Liver (tissue), 9 donors: ENCODE measurements around the gene MAGOHB. TPM values are rescaled to one million over a fixed set of nuclear protein-coding genes. Genes with fewer than 3 reads are reported as not detected.
A peak's percentile ranks its signal among the peaks of the same experiment; 100 is the strongest.

Experiments used
- DNase-seq: peaks from one replicate; pipeline ENCODE4 v3.0.0-alpha.2; 2017; ENCODE audit warnings: low spot score
- H3K27ac ChIP-seq, 2 donors: one replicate each; pipeline ENCODE4 v1.7.0; 2013; ENCODE audit warnings: inconsistent platforms in 2 of 2, low read length in 2 of 2, control low read depth in 1 of 2, low read depth in 1 of 2, mild to moderate bottlenecking in 1 of 2
- H3K27me3 ChIP-seq, 4 donors: one replicate each; pipeline versions ENCODE4 v1.6.1 to v1.7.0; 2013; ENCODE audit warnings: low read length in 3 of 4, inconsistent platforms in 1 of 4, mild to moderate bottlenecking in 1 of 4, moderate library complexity in 1 of 4; ENCODE audit not compliant: control insufficient read depth in 4 of 4, insufficient read depth in 4 of 4
- H3K36me3 ChIP-seq, 4 donors: one replicate each; pipeline versions ENCODE4 v1.6.1 to v1.7.0; 2013; ENCODE audit warnings: low read length in 3 of 4, mild to moderate bottlenecking in 3 of 4, low read depth in 1 of 4, moderate library complexity in 1 of 4; ENCODE audit not compliant: control insufficient read depth in 4 of 4, insufficient read depth in 3 of 4
- H3K4me1 ChIP-seq, 4 donors: one replicate each; pipeline versions ENCODE4 v1.6.1 to v1.7.0; 2013; ENCODE audit warnings: low read length in 3 of 4, mild to moderate bottlenecking in 3 of 4, moderate library complexity in 1 of 4; ENCODE audit not compliant: control insufficient read depth in 4 of 4, insufficient read depth in 4 of 4
- H3K4me3 ChIP-seq, 3 donors: one replicate each; pipeline versions ENCODE4 v1.6.1 to v1.7.0; 2013; ENCODE audit warnings: low read length in 3 of 3, control low read depth in 1 of 3, low read depth in 1 of 3, mild to moderate bottlenecking in 1 of 3
- H3K9ac ChIP-seq, 2 donors: one replicate each; pipeline ENCODE4 v1.7.0; 2013; ENCODE audit warnings: low read length in 2 of 2, mild to moderate bottlenecking in 2 of 2, moderate library complexity in 2 of 2, control low read depth in 1 of 2, low read depth in 1 of 2
- H3K9me3 ChIP-seq, 4 donors: one replicate each; pipeline versions ENCODE4 v1.6.1 to v1.7.0; 2013; ENCODE audit warnings: low read length in 3 of 4; ENCODE audit not compliant: control insufficient read depth in 4 of 4
- ATF3 ChIP-seq: IDR thresholded peaks from 2 replicates; pipeline ENCODE4 v1.6.1; 2016; ENCODE audit warnings: antibody characterized with exemption
- CTCF ChIP-seq: fragments of 150-350 bp; IDR thresholded peaks from 2 replicates; pipeline ENCODE4 v1.5.1; 2017; ENCODE audit warnings: improper control_type of control experiment, low read depth, low read length; ENCODE audit not compliant: missing input control
- EGR1 ChIP-seq, 2 donors: IDR thresholded peaks; 2 replicates each; pipeline ENCODE4 v1.6.1; 2016 to 2018; ENCODE audit warnings: antibody characterized with exemption in 2 of 2, low read depth in 2 of 2
- FOXA1 ChIP-seq: IDR thresholded peaks from 2 replicates; pipeline ENCODE4 v1.6.1; 2016; ENCODE audit warnings: antibody characterized with exemption
- FOXA2 ChIP-seq: IDR thresholded peaks from 2 replicates; pipeline ENCODE4 v1.6.1; 2016; ENCODE audit warnings: antibody characterized with exemption
- GABPA ChIP-seq, 2 donors: IDR thresholded peaks in 1 of 2; conservative IDR thresholded peaks in 1 of 2; 2 replicates each; pipeline ENCODE4 v1.6.1; 2016; ENCODE audit warnings: antibody characterized with exemption in 2 of 2, mild to moderate bottlenecking in 1 of 2, moderate library complexity in 1 of 2
- HNF4A ChIP-seq, 2 donors: conservative IDR thresholded peaks; 2 replicates each; pipeline ENCODE4 v1.6.1; 2016; ENCODE audit warnings: antibody characterized with exemption in 2 of 2, mild to moderate bottlenecking in 2 of 2
- HNF4G ChIP-seq: IDR thresholded peaks from 2 replicates; pipeline ENCODE4 v1.6.1; 2016; ENCODE audit warnings: antibody characterized with exemption
- JUND ChIP-seq, 2 donors: IDR thresholded peaks; 2 replicates each; pipeline ENCODE4 v1.6.1; 2016; ENCODE audit warnings: antibody characterized with exemption in 2 of 2
- MAX ChIP-seq: IDR thresholded peaks from 2 replicates; pipeline ENCODE4 v1.6.1; 2016; ENCODE audit warnings: antibody characterized with exemption
- NR2F2 ChIP-seq: IDR thresholded peaks from 2 replicates; pipeline ENCODE4 v1.6.1; 2016; ENCODE audit warnings: antibody characterized with exemption
- RAD21 ChIP-seq, 2 donors: IDR thresholded peaks; 2 replicates each; pipeline ENCODE4 v1.6.1; 2016; ENCODE audit warnings: antibody characterized with exemption in 2 of 2, mild to moderate bottlenecking in 2 of 2
- REST ChIP-seq: IDR thresholded peaks from 2 replicates; pipeline ENCODE4 v1.6.1; 2016; ENCODE audit warnings: antibody characterized with exemption, mild to moderate bottlenecking
- SP1 ChIP-seq: IDR thresholded peaks from 2 replicates; pipeline ENCODE4 v1.6.1; 2018; ENCODE audit warnings: antibody characterized with exemption, mild to moderate bottlenecking
- TAF1 ChIP-seq: conservative IDR thresholded peaks from 2 replicates; pipeline ENCODE4 v1.6.1; 2016; ENCODE audit warnings: antibody characterized with exemption, mild to moderate bottlenecking
- YY1 ChIP-seq: IDR thresholded peaks from 2 replicates; pipeline ENCODE4 v1.6.1; 2016; ENCODE audit warnings: antibody characterized with exemption, mild to moderate bottlenecking
- ZBTB33 ChIP-seq: IDR thresholded peaks from 2 replicates; pipeline ENCODE4 v1.6.1; 2016; ENCODE audit warnings: antibody characterized with exemption
- WGBS: extraction: QIAGEN DNeasy Blood & Tissue Kit; methylation state at CpG from one replicate; pipeline ENCODE4 v1.1.7; 2013; 5-methylcytosine and 5-hydroxymethylcytosine counted together
- polyA plus RNA-seq, 2 donors: library from polyadenylated mRNA; stranded (reverse) in 1 of 2; unstranded in 1 of 2; fragments of 200-250 nt in 1 of 2; fragments of >200 nt in 1 of 2; fragmentation: Nextera tagmentation in 1 of 2; extraction: Ambion mirVana in 1 of 2; gene quantifications; one replicate each; pipeline versions ENCODE4 v1.2.1 to v1.2.3, GENCODE V29; 2013 to 2015
- total RNA-seq, 2 donors: library from RNA; depleted of rRNA; stranded (reverse); fragments of >200 nt; gene quantifications; one replicate each; pipeline ENCODE4 v1.2.3, GENCODE V29; 2014
- donor health status: healthy.
- donor health status: healthy.
- donor health status: healthy.
- donor health status: healthy.
- donor health status: healthy.

The MAGOHB gene
- total and polyA plus RNA-seq, 4 donors = 7.6 to 20.7 (median 8.9) TPM

GRCh38 chr12:10614056-10614370, 604 bp upstream of the MAGOHB start:
- peak overlapping the region; percentile 93 for H3K9ac ChIP-seq
- TF ChIP-seq YY1 = no peak
- no peak for TF ChIP-seq JUND (IDR thresholded peaks at IDR 0.05)
- TF ChIP-seq ZBTB33 = no peak
- no peak for TF ChIP-seq NR2F2
- peaks cover 0 to 3% (median under 1%) of the 10 kb centered on the region in 4 donors for H3K36me3 ChIP-seq
- H3K27me3 ChIP-seq = no peaks in the 10 kb centered on the region
- peak overlapping the region; percentile 74 to 99 (median 91) for H3K4me3 ChIP-seq
- peak overlapping the region; percentile 81 to 85 for H3K27ac ChIP-seq
- WGBS = 17% methylated on average over 4 of the region's 4 CpGs
- H3K4me1 ChIP-seq = peaks cover 2 to 24% (median 16%) of the 10 kb centered on the region in 4 donors
- H3K9me3 ChIP-seq = no peaks in the 10 kb centered on the region
- no peak for DNase-seq

- DNase-seq = no peak
- Histone ChIP-seq H3K4me1 (peaks cover 2 to 24% (median 16%) of the 10 kb centered on the region in 4 donors), H3K9ac (peak overlapping the region; percentile 90 to 93), H3K27me3 (no peaks in the 10 kb centered on the region), H3K27ac (peak overlapping the region; percentile 81 to 85), H3K4me3 (peak overlapping the region; percentile 74 to 99 (median 91)), H3K9me3 (no peaks in the 10 kb centered on the region), H3K36me3 (peaks cover 0 to 7% (median 3%) of the 10 kb centered on the region in 4 donors)
- 0% methylated on average over 6 of the region's 6 CpGs for WGBS
- TF ChIP-seq TAF1 (no peak), MAX (no peak), YY1 (no peak), ATF3 (no peak), ZBTB33 (no peak), REST (no peak), CTCF (no peak), FOXA2 (no peak), GABPA (IDR thresholded peaks at IDR 0.05 in 1 of 2, conservative IDR thresholded peaks at IDR 0.05 in 1 of 2) (no peak), EGR1 (IDR thresholded peaks at IDR 0.05; ENCODE audit: low read depth in 2 of 2) (no peak), JUND (IDR thresholded peaks at IDR 0.05) (no peak), SP1 (no peak), NR2F2 (no peak), HNF4G (no peak), HNF4A (conservative IDR thresholded peaks at IDR 0.05) (no peak), FOXA1 (no peak), RAD21 (IDR thresholded peaks at IDR 0.05) (no peak)
Observed at GRCh38 chr12:10612984-10613348, 443 bp downstream of the MAGOHB start.
